ENCODE results near the gene KIF1A. TPM values are rescaled to one million over a fixed set of nuclear protein-coding genes. Genes with fewer than 3 reads are reported as not detected.

The KIF1A gene
- total and polyA plus RNA-seq, 2 donors (not counting 3 experiments of a cell fraction or from before 2014, with no cell fraction given): 0.11 to 0.64 TPM

GRCh38 chr2:240791821-240792628 lies 28.0 kb downstream of the KIF1A start:
- Histone ChIP-seq H3K4me3 (replicated peaks in 1 of 3; ENCODE audit: insufficient read depth in 1 of 3, low read depth in 1 of 3, low read length in 3 of 3) (no peak overlapping the region), H3K4me2 (ENCODE audit: insufficient read depth, low read length) (no peak overlapping the region), H3K27ac (ENCODE audit: insufficient read depth, low read depth, low read length) (no peak overlapping the region), H3K9me1 (replicated peaks; ENCODE audit: control insufficient read depth, extremely low read depth, insufficient read depth, low read length) (no peaks in the 10 kb centered on the region), H3K9me3 (replicated peaks; ENCODE audit: control insufficient read depth, insufficient read depth, low read length) (no peaks in the 10 kb centered on the region), H3K27me3 (ENCODE audit: control insufficient read depth in 2 of 2, insufficient read depth in 2 of 2, low read length in 2 of 2) (no peaks in the 10 kb centered on the region), H3K36me3 (ENCODE audit: control insufficient read depth in 2 of 2, extremely low read depth in 1 of 2, insufficient read depth in 2 of 2, low read length in 2 of 2) (no peaks in the 10 kb centered on the region), H4K20me1 (replicated peaks; ENCODE audit: control insufficient read depth, extremely low read depth, insufficient read depth, low read length) (no peaks in the 10 kb centered on the region), H3K79me2 (ENCODE audit: control insufficient read depth, insufficient read depth, low read length) (no peaks in the 10 kb centered on the region), H3K9ac (replicated peaks; ENCODE audit: extremely low read depth, insufficient read depth, low read length) (no peak overlapping the region), H2AFZ (ENCODE audit: low read depth, low read length) (no peak overlapping the region), H3K4me1 (ENCODE audit: control insufficient read depth, extremely low read depth, insufficient read depth, low read length) (no peaks in the 10 kb centered on the region)
- ChIA-PET POLR2A (no interaction called here), CTCF (no interaction called here)
- dilution Hi-C loops (cut with MboI; ENCODE audit: extremely low pct_ligation_motif_present, low sequenced_read_pairs): no loop called here
- no TSS peak for BruUV-seq (replicated peaks)
- intact Hi-C loops (cut with micrococcal nuclease): no loop called here
- FAIRE-seq (no peak), DNase-seq (ENCODE audit: low read depth, low spot score) (no peak)
- TF ChIP-seq POLR2AphosphoS5 (IDR thresholded peaks at IDR 0.05; ENCODE audit: insufficient read depth, low read depth, low read length): no peak
- no peak for TF ChIP-seq FOS (IDR thresholded peaks at IDR 0.05; ENCODE audit: borderline replicate concordance, insufficient read depth, low read length)
- TF ChIP-seq, protein P1, sequence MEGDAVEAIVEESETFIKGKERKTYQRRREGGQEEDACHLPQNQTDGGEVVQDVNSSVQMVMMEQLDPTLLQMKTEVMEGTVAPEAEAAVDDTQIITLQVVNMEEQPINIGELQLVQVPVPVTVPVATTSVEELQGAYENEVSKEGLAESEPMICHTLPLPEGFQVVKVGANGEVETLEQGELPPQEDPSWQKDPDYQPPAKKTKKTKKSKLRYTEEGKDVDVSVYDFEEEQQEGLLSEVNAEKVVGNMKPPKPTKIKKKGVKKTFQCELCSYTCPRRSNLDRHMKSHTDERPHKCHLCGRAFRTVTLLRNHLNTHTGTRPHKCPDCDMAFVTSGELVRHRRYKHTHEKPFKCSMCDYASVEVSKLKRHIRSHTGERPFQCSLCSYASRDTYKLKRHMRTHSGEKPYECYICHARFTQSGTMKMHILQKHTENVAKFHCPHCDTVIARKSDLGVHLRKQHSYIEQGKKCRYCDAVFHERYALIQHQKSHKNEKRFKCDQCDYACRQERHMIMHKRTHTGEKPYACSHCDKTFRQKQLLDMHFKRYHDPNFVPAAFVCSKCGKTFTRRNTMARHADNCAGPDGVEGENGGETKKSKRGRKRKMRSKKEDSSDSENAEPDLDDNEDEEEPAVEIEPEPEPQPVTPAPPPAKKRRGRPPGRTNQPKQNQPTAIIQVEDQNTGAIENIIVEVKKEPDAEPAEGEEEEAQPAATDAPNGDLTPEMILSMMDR (IDR thresholded peaks at IDR 0.05; ENCODE audit: extremely low read depth in 1 of 2, insufficient read depth in 1 of 2, low read depth in 1 of 2, low read length in 2 of 2): no peak
- TF ChIP-seq POLR2A (IDR thresholded peaks at IDR 0.05; ENCODE audit: low read depth, low read length): no peak
- no peak for TF ChIP-seq GATA2 (IDR thresholded peaks at IDR 0.05; ENCODE audit: insufficient read depth, insufficient read length, low read depth, low read length)
- no peak for TF ChIP-seq JUN (IDR thresholded peaks at IDR 0.05; ENCODE audit: borderline replicate concordance, insufficient read depth, insufficient read length, low read depth)
- TF ChIP-seq, protein P2, sequence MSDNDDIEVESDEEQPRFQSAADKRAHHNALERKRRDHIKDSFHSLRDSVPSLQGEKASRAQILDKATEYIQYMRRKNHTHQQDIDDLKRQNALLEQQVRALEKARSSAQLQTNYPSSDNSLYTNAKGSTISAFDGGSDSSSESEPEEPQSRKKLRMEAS (IDR thresholded peaks at IDR 0.05; ENCODE audit: insufficient read depth, insufficient read length): no peak
- TF ChIP-seq EZH2 (IDR thresholded peaks at IDR 0.05; ENCODE audit: borderline replicate concordance, low read depth, low read length, severe bottlenecking): no peak
- TF ChIP-seq MYC (IDR thresholded peaks at IDR 0.05; ENCODE audit: low read depth, low read length): no peak

Measured in endothelial cell of umbilical vein (primary cell).